GM08714 (cell line): ENCODE measurements around the gene KRT81.
"Not testable (repeated sequence)": the region's sequence is repeated elsewhere in the genome, so short reads cannot be mapped to it uniquely, and the experiment has no call there.

Experiments
- H3K4me3 ChIP-seq: fragments of 200-500 bp; sonication (Bioruptor generic); 2 replicates; pipeline ENCODE4 v1.5.1; 2014; ENCODE audit warnings: mild to moderate bottlenecking, low read length, inconsistent platforms
- ZNF274 ChIP-seq: IDR thresholded peaks from 2 replicates; pipeline ENCODE4 v1.6.1; 2012; ENCODE audit warnings: mild to moderate bottlenecking, low read depth, low read length

KRT81 gene

DNA sequence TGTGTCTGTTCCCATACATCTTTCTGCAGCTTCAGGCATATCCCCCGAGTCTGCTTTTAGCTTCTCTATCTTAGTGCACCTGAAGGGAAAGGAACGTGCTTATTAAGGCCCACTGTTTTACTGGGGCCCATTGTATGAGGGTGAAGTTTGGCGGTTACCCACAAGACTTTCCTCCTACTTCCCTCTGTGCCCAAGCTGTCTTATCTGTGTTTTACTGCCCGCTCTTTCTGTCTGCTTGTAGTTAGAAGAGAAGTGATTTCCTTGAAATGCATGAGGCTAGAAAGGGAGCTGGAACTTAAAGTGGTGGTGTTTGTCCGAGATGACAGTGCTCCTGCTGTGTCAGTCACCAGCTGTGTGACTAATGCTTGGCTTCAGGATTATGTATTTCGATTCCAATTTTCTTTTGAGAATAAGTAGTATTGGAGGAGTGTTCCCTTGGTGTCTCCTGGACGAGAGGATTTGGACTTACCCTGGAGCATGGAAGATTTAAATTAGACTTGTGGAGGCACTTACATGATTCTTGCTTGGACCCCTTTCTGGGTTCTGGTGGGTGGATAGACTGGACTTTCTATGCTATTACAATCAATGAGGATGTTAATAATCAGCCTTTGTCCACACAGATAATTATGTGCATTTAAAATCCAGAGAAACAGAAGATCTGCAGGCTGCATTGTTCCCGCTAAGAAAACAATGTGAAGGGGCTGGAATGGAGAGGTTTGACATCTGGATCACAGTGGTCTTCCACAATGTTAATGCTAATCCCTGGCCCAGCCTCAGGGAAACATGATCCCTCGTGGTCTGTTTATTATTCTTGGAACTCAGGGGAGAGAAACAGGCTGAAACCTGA is 30.8 kb downstream of the KRT81 start:
- no peak for TF ChIP-seq ZNF274
- H3K4me3 ChIP-seq: no peak overlapping the region

DNA sequence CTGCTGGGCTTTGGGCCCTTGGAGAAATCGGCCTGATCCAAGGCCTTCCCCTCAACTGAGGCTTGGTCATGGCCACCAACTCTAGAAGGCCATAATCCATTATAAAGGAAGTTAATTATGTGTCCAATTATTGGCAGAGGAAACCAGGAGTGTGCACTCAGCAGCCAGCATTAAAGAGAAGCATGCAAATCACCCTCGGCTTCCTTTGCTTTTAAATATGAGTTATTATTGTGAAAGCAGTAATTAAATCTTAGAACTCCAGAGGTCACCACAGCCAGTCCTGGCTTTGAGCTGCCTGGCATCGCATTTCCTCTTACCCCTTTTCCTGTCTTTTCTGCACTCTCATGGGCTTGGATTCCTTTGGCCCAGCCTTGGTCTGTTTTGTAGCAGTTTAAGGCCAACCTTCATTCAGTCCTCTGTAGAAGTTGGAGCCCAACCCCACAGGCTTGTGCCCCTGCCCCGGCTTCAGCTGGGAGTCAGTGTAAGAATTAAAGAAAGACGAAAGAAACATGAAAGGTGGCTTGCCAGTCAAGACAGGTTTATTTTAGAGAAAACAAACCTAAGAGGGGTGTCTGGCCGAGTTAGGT is 31.6 kb downstream of the KRT81 start:
- TF ChIP-seq ZNF274: no peak
- no peak overlapping the region for H3K4me3 ChIP-seq

DNA sequence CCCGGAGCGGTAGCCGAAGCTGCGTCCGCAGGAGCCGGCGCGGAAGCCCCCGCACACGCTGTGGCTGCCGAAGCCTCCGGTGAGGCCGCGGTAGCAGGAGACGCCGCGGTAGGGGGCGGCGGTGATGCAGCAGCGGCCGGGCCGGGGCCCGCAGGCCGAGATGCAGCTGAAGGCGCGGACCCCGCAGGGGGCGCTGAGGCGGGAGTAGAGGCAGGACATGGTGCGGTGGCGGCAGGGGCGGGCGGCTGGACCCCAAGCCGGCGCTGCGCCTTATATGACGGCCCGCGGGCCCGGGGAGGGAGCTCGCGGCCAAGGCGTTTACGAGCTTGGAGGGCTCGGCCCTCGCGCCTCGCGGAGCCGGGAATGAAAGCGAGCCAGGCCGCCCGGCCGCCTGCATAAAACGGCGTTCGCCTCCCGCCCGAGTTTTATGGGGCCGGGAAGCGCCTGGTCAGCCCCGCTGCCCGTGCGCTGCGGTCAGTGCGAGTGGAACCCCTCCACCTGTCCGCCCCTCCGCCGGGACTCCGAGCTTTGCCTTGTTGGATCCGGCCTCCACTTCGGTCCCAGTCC is 32.9 kb downstream of the KRT81 start:
- no peak for TF ChIP-seq ZNF274
- H3K4me3 ChIP-seq: no peak overlapping the region

DNA sequence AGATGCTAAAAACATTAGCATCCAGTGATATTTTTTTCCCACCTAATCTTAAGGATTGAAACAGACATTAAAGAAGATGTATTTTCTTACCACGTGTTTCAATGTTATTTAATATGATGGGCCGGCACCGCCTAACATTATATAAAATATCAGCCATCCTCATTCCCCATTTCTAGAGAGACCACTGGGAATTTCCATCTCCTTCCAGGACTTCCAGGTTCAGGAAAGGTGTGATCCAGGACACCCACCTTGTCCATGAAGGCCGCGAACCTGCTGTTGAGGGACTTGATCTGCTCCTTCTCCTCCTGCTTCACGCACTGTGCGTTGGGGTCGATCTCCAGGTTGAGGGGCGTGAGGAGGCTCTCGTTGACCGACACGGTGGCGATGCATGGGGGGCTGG is 33.4 kb downstream of the KRT81 start:
- not testable (repeated sequence) for H3K4me3 ChIP-seq

DNA sequence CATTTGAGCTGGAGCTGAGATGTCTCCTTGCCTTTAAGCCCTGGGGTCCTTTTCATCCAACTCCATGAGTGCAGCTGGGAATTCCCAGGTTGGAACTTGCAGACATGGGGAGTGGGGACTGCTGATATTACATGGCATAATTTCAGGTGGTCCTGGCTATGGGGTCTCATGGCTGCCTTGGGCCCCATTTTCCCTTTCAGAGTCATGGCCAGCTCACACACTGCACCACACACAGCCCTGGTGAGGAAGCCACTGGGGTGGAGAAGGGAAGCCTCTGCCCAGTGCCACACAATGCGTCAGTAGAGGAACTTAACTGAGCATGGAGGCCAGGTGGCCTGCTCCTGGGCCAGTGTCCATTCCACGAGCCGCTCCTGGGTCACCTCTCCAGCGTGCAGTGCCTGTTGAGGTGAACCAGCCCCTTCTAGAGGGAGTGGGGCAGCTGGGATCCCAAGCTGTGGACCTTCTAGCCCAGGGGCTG is 34.2 kb downstream of the KRT81 start:
- no peak overlapping the region for H3K4me3 ChIP-seq
- TF ChIP-seq ZNF274: no peak

DNA sequence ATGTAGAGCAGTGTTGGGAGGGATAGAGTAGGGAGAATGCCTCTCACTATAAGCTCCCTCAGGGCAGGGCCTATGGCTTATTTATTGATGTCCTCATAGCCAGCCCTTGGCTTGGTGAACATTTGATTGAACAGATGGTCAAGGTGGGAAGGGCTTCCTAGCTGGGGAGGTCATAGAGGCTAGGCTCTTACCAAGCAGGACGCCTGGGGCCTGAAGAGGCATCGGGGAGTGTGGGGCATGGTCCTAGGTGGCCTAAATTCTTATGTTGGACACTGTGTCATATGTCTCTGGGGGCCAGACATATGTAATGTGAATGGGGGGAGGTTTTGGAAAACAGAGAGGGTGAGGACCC is 34.8 kb downstream of the KRT81 start:
- no peak for TF ChIP-seq ZNF274
- no peak overlapping the region for H3K4me3 ChIP-seq

DNA sequence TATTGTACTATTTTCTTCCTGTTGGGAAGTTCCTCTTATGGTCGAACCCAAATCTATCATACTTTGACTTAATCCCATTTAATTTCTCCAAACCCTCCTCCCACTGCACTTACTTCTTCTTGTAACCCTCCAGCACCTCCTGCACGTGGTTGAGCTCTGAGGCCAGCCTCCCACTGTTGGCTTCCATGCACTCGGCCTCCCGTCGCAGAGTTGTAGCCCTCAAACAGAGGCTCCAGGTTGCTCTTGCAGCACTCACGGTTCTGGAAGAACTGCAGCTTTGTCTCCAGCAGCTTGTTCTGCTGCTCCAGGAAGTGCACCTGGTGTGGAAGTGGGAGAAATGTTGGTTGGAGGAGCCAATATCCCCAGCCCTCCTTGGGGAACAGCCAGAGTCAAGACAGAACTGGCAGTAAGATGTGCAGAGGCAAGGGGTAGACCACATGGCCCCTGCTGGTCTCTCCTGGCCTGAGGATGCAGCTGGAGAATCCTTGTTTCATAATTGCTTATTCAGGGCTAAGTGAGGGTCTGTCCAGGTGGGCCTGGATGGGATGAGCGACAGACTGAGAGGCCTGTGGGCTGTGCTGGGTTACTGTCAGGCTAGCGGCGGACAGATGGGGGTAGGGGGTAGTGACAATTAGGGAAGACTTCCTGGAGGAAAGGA is 35.3 kb downstream of the KRT81 start:
- TF ChIP-seq ZNF274: no peak
- H3K4me3 ChIP-seq: no peak overlapping the region

DNA sequence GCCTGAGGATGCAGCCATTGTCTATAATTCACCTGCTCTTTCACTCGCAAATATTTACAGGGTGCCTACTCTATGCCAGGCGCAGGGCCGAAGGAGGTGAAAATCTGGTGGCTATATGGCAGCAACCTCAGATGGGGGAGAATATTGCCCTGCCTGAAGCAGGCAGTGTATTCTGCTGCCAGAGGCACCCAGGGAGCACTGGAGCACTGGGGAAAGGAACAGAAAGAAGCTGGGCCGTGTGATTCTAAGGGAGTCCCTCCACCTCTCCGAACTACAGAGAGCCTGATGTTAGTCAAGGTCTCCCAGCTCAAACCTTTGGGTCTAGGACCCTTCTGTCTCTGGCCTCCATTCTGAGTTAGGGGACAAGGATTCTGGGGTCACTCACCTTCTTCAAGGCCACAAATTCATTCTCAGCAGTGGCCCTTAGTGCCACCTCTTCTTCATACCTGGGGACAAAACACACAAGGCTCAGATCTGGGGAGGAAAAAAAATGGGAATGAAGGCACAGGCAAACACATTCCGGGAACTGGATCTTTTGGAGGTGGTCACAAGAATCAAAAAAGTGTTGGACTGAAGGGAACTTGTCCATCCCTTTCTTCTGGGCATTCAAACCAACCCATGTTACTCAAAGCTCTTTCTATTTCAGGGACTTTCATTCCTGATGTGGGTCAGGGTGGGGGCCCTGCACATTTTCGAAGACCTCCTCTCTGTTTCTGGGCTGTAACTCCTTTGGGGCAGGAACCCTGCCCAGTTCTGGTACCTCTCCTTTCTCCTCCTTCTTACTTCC is 36.2 kb downstream of the KRT81 start:
- no peak overlapping the region for H3K4me3 ChIP-seq
- TF ChIP-seq ZNF274: no peak

DNA sequence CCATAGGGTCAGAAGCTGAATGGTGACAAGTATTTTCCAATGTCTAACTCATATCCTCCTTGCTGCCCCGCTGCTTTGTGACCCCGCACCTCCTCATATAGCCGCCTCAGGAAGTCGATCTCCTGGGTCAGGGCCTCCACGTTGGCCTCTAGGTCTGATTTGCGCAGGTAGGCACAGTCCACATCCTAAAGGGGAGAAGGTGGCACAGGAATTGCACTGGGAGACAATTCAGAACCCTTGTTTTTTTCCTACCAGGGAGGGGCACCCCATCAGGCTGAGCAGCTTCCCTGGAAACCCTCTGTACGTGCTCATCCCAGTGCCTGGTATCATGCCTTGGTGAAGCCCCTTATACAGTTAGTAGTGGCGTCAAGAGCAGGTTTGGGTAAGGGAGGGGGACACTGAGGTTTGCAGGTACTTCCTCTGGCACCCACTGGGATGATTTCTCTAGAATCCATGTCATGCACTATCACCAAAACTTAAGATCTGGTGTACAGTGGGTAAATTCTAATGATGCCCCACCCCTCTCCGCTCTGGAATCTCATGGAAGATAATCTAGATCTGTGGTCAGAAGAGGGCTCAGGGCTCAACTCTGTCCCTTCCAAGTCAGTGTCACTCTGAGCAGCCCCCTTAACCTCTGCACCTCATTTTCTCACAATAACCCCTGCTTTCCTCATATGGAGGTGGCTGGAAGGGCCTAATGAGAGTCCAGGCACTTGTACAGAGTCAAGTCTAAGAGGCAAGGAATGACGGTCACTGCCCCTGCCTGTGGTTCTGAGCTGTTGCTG is 37.0 kb downstream of the KRT81 start:
- H3K4me3 ChIP-seq: no peak overlapping the region
- TF ChIP-seq ZNF274: no peak

DNA sequence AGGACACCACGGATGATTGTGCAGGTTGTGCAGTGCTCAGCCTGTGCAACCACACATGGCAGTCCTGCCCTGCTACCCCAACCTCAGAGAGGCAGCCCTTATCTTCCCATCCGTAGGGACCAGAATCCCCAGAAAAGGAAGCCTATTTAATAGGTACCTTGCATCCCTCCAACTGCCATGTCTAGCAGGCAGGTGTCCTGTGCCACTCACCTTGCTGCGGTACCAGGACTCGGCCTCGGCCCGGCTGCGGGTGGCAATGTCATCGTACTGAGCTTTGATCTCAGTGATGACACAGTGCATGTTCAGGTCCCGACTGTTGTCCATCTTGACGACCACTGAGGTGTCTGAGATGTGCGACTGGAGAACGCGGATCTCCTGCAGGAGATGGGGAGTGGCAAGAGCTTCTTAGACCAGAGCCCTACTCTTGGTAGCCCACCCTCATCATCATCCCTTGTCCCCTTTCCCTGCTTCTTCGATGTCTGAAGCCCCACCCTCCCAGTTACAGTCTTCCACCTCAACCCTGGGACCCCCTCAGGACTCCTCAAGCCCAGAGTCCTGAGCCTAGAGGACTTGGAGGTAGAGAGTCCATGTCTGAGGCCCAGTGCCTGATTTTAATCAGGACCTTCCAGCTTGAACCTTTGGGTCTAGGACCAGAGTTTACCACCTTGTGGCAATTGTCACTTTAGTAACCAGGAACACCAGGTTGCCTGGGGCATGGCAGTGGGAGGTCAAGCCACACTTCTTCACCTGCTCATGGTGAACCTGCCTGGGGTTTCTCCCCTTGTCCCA is 37.7 kb downstream of the KRT81 start:
- H3K4me3 ChIP-seq: no peak overlapping the region
- no peak for TF ChIP-seq ZNF274

DNA sequence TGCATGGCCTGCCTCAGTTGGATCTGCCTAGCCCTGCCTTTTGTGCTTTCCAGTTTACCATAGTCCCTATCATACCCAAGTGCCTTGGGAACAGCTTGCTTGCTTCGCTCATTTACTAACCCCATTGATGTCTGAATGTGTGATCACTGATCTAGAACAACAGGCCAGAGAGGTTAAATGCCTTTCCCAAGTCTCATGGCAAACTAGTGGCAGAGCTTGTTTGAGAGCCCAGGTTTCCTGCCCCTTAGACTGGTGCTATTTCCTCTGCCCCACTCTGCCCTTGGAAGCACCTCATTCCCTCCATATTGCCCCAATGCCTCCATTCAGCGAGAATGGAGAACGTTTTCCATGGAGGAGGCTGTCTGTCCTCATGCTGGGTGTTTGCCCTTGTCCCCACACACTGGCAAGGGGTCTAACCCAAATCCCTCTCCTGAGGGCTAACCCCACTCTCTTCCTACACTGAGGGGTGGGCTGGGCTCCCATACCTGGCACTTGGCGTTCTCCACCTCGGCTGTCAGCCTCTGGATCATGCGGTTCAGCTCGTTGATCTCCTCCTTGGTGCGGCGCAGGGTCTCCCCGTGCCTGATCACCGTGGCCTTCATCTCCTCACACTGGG is 38.5 kb downstream of the KRT81 start:
- H3K4me3 ChIP-seq: no peak overlapping the region
- no peak for TF ChIP-seq ZNF274

DNA sequence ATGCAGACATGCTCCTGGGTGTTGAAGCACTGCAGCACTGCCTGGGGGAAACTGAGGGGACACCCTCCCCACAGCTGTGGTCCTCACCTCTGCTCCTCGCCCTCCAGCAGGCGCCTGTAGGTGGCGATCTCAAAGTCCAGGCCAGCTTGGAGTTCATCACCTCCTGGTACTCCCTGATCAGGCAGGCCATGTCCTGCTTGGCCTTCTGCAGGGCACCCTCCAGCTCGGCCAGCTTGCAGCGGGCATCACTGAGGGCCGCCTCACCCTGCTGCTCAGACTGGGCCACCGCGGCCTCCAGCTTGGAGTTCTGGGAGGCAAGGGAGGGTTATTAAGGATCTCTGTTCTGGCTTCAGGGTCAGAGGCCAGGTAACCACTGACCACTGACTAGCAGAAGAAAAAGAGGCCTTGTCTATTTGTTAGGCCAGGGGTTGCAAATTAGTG is 39.1 kb downstream of the KRT81 start:
- not testable (repeated sequence) for H3K4me3 ChIP-seq
